Measurements from ENCODE around the gene KLF4. TPM values are rescaled to one million over a fixed set of nuclear protein-coding genes. Genes with fewer than 3 reads are reported as not detected.

The KLF4 gene
- total RNA-seq, 1 donor from 2014 or later, result 107 TPM

DNA sequence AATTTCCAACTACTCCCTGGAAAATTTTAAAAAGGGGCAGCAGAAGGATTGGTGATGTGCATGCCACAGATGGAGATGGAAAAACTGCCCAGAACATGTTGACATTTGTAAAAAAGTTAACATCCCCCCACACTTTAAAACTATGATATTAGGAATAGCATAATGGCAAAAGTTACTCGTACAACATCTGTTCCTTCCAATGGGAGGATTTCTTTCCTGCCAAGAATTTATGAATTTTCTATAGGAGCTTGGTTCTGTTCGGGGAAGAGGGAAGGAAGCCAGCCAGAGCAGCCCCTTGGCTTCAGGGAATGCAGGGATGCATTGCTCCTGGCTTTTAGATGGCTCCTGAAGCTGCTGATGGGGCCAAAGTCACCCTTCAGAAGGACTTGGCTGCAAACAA, 22.7 kb downstream of the KLF4 start:
- ATAC-seq (no peak), DNase-seq (no peak)
- Histone ChIP-seq H3K4me3 (no peak overlapping the region), H3K4me1 (peaks cover 14% of the 10 kb centered on the region), H3K27ac (no peak overlapping the region), H3K27me3 (ENCODE audit: low read depth) (peaks cover 3% of the 10 kb centered on the region), H3K9me3 (no peaks in the 10 kb centered on the region), H3K36me3 (no peaks in the 10 kb centered on the region)
- TF ChIP-seq, protein P1, sequence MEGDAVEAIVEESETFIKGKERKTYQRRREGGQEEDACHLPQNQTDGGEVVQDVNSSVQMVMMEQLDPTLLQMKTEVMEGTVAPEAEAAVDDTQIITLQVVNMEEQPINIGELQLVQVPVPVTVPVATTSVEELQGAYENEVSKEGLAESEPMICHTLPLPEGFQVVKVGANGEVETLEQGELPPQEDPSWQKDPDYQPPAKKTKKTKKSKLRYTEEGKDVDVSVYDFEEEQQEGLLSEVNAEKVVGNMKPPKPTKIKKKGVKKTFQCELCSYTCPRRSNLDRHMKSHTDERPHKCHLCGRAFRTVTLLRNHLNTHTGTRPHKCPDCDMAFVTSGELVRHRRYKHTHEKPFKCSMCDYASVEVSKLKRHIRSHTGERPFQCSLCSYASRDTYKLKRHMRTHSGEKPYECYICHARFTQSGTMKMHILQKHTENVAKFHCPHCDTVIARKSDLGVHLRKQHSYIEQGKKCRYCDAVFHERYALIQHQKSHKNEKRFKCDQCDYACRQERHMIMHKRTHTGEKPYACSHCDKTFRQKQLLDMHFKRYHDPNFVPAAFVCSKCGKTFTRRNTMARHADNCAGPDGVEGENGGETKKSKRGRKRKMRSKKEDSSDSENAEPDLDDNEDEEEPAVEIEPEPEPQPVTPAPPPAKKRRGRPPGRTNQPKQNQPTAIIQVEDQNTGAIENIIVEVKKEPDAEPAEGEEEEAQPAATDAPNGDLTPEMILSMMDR (IDR thresholded peaks at IDR 0.05), result no peak
- intact Hi-C loops (cut with DNase I), result no loop called here

DNA sequence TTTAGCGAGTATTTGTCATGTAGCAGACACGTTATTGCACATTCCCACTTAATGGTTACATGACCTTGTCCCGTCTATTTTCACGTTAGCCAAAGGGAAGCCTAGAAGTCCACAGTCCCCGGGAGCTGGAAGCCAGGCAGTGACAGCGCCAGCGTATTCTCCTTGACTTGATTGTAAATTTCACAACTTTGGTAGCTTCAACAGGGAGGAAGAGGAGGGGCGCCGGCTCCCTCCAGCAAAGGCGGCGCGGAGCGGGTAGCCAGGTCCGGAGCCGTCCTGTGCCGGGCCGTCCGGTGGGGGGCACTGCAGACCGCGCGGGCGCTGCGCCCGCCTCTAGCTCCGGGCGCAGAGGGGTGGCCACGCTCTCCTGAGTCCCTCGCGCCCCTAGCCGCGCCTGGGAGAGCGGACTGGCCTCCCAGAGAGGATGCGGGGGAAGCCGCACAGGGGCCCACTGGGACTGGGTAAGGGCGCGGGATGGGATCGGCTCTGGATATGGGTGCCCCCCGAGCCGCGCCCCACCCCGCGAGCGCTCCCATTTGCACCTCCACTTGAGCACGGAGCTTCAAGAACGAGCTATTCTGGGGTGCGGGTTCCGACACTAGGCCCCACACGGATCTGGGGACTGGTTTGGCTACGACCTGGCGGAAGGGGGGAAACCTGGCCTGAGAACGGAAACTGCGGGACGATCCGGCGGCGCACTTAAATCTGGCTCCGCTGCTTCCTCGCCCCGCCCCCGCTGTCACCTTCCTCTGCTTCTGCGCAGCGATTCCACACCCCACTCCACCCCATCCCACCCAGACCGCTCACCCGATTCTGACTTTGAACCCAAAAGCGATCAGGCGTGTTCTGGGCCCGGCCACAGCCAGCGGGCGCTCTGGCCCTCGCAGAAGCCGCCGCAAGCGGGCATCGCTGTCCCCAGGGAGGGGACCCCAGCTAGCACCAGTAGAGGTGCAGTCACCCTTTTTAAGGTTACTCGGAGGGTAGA, 23.8 kb downstream of the KLF4 start:
- ATAC-seq (peak; percentile 98 to 99), DNase-seq (peak; percentile 83)
- H3K9me3 ChIP-seq, result no peaks in the 10 kb centered on the region
- TF ChIP-seq, protein P1 (IDR thresholded peaks at IDR 0.05), result peak; percentile 94
- intact Hi-C loops (cut with DNase I), result no loop called here
- peak overlapping the region; percentile 56 for H3K27ac ChIP-seq
- peak overlapping the region; percentile 72 for H3K4me3 ChIP-seq
- H3K27me3 ChIP-seq (ENCODE audit: low read depth), result peaks cover 3% of the 10 kb centered on the region
- H3K36me3 ChIP-seq, result no peaks in the 10 kb centered on the region
- H3K4me1 ChIP-seq, result peaks cover 14% of the 10 kb centered on the region

DNA sequence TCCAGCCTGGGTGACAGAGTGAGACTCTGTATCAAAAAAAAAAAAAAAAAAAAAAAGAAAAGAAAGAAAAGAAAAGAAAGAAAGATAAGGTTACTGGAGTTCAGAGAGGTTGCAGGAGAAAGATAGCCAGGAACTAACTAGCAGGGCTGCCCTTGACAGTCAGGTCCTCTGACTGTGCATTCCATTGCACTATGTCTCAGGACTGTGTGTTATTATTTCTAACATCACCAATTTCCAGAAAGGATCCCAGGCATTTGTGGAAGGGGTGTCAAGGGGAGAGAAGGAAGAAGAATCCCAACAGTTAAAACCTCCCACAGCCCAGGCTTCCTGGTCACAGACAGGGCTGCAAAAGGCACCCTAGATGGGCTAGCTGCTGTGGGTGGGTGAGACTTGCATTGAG, 25.1 kb downstream of the KLF4 start:
- no peak for DNase-seq
- H3K4me3 ChIP-seq, result no peak overlapping the region
- H3K4me1 ChIP-seq, result peaks cover 14% of the 10 kb centered on the region
- no peaks in the 10 kb centered on the region for H3K36me3 ChIP-seq
- ATAC-seq, result no peak
- no peaks in the 10 kb centered on the region for H3K9me3 ChIP-seq
- intact Hi-C loops (cut with DNase I), result no loop called here
- TF ChIP-seq, protein P1 (IDR thresholded peaks at IDR 0.05), result no peak
- no peak overlapping the region for H3K27ac ChIP-seq
- peaks cover 3% of the 10 kb centered on the region for H3K27me3 ChIP-seq (ENCODE audit: low read depth)

DNA sequence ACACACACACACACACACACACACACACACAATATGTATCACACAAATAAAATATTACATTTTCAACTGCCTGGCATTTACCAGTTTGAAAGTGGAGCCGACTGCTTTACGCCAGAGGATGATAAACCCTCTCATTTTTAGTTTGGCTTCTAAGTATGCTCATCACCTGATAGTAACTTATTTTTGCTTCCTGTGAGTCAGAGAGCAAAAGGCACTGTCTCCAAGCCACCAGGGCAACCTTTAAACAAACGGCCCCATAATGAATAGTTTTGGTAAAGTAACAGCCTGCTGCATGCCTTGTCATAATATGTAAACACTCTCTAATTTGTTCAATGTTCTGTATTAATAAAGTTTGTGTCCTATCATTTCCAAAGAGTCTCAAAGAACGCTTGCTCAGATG, 26.9 kb downstream of the KLF4 start:
- no peaks in the 10 kb centered on the region for H3K9me3 ChIP-seq
- no peak overlapping the region for H3K4me3 ChIP-seq
- no peak overlapping the region for H3K27ac ChIP-seq
- DNase-seq (no peak), ATAC-seq (no peak)
- peaks cover 14% of the 10 kb centered on the region for H3K4me1 ChIP-seq
- intact Hi-C loops (cut with DNase I), result no loop called here
- H3K36me3 ChIP-seq, result no peaks in the 10 kb centered on the region
- peaks cover 3% of the 10 kb centered on the region for H3K27me3 ChIP-seq (ENCODE audit: low read depth)
- TF ChIP-seq, protein P1 (IDR thresholded peaks at IDR 0.05), result no peak

DNA sequence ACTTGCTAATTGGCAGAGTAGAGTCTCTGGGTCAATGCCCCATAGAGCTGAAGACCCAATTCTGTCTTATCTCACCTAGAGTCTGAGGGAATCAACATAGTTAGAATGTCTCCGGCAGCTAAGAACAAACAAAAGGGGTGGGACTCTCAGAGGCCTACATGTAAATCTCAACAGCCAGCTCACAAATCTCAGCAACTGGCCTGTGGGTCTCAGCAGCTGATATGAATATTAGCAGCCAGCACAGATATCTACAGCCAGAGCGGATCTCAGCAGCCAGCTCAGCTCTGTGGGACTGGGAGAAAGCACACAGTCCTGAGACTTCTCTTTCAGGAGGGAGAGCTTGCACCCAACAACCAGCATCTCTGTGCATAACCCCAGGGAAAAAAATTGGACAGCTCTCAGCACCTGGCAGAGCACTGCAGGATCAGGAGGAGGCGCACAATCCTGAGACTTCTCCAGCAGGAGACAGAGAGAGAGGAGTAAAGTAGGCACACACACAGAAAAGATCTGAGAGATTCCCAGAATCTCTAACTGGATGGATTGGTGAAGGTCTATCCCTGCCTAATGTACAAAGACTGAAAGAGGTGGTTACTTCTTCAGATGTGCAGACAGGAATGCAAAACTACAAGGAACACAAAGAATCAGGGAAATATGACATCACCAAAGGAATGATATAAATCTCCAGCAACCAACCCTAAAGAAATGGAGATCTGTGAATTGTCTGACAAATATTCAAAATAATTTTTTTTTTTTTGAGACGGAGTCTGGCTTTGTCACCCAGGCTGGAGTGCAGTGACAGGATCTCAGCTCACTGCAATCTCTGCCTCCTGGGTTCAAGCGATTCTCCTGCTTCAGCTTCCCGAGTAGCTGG, 29.2 kb downstream of the KLF4 start:
- DNase-seq (no peak), ATAC-seq (no peak)
- intact Hi-C loops (cut with DNase I), result no loop called here
- TF ChIP-seq, protein P1 (IDR thresholded peaks at IDR 0.05), result no peak
- no peaks in the 10 kb centered on the region for H3K27me3 ChIP-seq (ENCODE audit: low read depth)
- no peaks in the 10 kb centered on the region for H3K9me3 ChIP-seq
- H3K36me3 ChIP-seq, result no peaks in the 10 kb centered on the region
- peaks cover 4% of the 10 kb centered on the region for H3K4me1 ChIP-seq
- H3K4me3 ChIP-seq, result no peak overlapping the region
- no peak overlapping the region for H3K27ac ChIP-seq

All from lower lobe of right lung (tissue), 2 donors.